Testis (tissue), 2 donors: ENCODE results near the gene TGFBR3.

Source experiments
- POLR2A ChIP-seq: fragments of 450-650 bp; IDR thresholded peaks from one replicate; pipeline ENCODE4 v1.6.1; 2017; ENCODE audit warnings: antibody characterized with exemption, mild to moderate bottlenecking, moderate library complexity
- TF ChIP-seq, protein P1 (sequence below), 3 experiments: fragments of 450-650 bp in 2 of 3; fragments of 200-600 bp in 1 of 3; sonication (generic) in 1 of 3; IDR thresholded peaks; one replicate each; pipeline ENCODE4 v1.5.1; 2016 to 2019; ENCODE audit warnings: antibody characterized with exemption in 3 of 3, mild to moderate bottlenecking in 2 of 3, moderate library complexity in 1 of 3

DNA sequence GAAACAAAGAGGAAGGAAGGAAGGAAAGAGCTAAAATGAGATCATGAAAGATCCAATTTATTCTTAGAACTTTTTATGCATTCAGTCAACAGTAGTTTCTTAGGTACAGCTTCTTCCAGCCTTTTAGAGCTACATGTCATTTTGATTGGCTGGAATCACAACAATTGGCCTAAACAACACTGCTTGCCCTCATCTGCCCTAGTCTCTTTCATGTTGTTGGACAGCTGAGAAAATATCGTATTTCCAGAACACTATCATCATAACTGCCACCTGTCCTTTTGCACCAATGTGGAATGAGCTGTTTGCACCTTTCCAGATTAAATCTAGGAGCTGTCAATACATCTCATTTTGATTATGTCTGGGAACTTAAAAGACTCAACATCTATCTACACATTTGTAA is 161.7 kb downstream of the TGFBR3 start:
- TF ChIP-seq, protein P1, sequence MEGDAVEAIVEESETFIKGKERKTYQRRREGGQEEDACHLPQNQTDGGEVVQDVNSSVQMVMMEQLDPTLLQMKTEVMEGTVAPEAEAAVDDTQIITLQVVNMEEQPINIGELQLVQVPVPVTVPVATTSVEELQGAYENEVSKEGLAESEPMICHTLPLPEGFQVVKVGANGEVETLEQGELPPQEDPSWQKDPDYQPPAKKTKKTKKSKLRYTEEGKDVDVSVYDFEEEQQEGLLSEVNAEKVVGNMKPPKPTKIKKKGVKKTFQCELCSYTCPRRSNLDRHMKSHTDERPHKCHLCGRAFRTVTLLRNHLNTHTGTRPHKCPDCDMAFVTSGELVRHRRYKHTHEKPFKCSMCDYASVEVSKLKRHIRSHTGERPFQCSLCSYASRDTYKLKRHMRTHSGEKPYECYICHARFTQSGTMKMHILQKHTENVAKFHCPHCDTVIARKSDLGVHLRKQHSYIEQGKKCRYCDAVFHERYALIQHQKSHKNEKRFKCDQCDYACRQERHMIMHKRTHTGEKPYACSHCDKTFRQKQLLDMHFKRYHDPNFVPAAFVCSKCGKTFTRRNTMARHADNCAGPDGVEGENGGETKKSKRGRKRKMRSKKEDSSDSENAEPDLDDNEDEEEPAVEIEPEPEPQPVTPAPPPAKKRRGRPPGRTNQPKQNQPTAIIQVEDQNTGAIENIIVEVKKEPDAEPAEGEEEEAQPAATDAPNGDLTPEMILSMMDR (IDR thresholded peaks at IDR 0.05): no peak
- no peak for TF ChIP-seq POLR2A
